ENCODE measurements around the gene SEC31A.

The SEC31A gene

GRCh38 chr4:82892467-82892802 lies 1.5 kb upstream of the SEC31A start:
- no peak overlapping the region for H4K91ac ChIP-seq (ENCODE audit: low read length)
- peaks cover 9 to 41% of the 10 kb centered on the region in 2 experiments for H3K36me3 ChIP-seq (ENCODE audit: control insufficient read depth in 1 of 2, insufficient read depth in 2 of 2, low read depth in 1 of 2, low read length in 2 of 2)
- no peak overlapping the region for H3K4me3 ChIP-seq (ENCODE audit: insufficient read depth in 1 of 2, low read depth in 1 of 2, low read length in 2 of 2)
- H3K4me2 ChIP-seq (ENCODE audit: low read length, poor library complexity, severe bottlenecking), result no peak overlapping the region
- no peak overlapping the region for H3K27ac ChIP-seq (ENCODE audit: low read length, poor library complexity, severe bottlenecking)
- H3K9ac ChIP-seq (ENCODE audit: low read length), result peak overlapping the region; percentile 100
- no peak overlapping the region for H3K14ac ChIP-seq (ENCODE audit: low read length in 2 of 2)
- no peak overlapping the region for H2BK12ac ChIP-seq (ENCODE audit: low read length in 2 of 2)
- H3K27me3 ChIP-seq (ENCODE audit: control insufficient read depth in 1 of 2, insufficient read depth in 1 of 2, low read length in 2 of 2), result no peaks in the 10 kb centered on the region
- H2BK15ac ChIP-seq (ENCODE audit: low read depth, poor library complexity, severe bottlenecking), result no peak overlapping the region
- no peak for DNase-seq
- H4K8ac ChIP-seq (ENCODE audit: low read length), result no peak overlapping the region
- no peak overlapping the region for H3K4ac ChIP-seq (ENCODE audit: low read depth in 1 of 2, low read length in 2 of 2)
- no peak overlapping the region for H2BK120ac ChIP-seq (ENCODE audit: low read depth, low read length)
- peaks cover 1% of the 10 kb centered on the region for H3K4me1 ChIP-seq (ENCODE audit: control insufficient read depth, insufficient read depth, low read depth, low read length)
- peaks cover 5% of the 10 kb centered on the region for H3K79me1 ChIP-seq (replicated peaks; ENCODE audit: low read length, poor library complexity, severe bottlenecking)
- no peak overlapping the region for H3K18ac ChIP-seq (ENCODE audit: low read depth in 1 of 2, low read length in 2 of 2)
- H2AK5ac ChIP-seq (ENCODE audit: low read length, severe bottlenecking), result no peak overlapping the region
- H2AFZ ChIP-seq (ENCODE audit: low read depth, low read length), result no peak overlapping the region
- H3K23ac ChIP-seq (ENCODE audit: low read length in 2 of 2), result no peak overlapping the region
- WGBS, result 50% methylated on average over 1 of the region's 1 CpG
- no peaks in the 10 kb centered on the region for H3K9me3 ChIP-seq (ENCODE audit: control insufficient read depth, low read length)
- no peak overlapping the region for H2BK5ac ChIP-seq (ENCODE audit: low read depth, low read length, poor library complexity, severe bottlenecking)

GRCh38 chr4:82891707-82892466 lies 934 bp upstream of the SEC31A start:
- Histone ChIP-seq H2BK12ac (ENCODE audit: low read length in 2 of 2) (no peak overlapping the region), H3K9ac (ENCODE audit: low read length) (peak overlapping the region; percentile 100), H4K91ac (ENCODE audit: low read length) (no peak overlapping the region), H3K23ac (ENCODE audit: low read length in 2 of 2) (no peak overlapping the region), H3K36me3 (ENCODE audit: control insufficient read depth in 1 of 2, insufficient read depth in 2 of 2, low read depth in 1 of 2, low read length in 2 of 2) (peaks cover 9 to 36% of the 10 kb centered on the region in 2 experiments), H3K14ac (ENCODE audit: low read length in 2 of 2) (no peak overlapping the region), H2AFZ (ENCODE audit: low read depth, low read length) (no peak overlapping the region), H2BK15ac (ENCODE audit: low read depth, poor library complexity, severe bottlenecking) (no peak overlapping the region), H3K4ac (ENCODE audit: low read depth in 1 of 2, low read length in 2 of 2) (peak overlapping the region in 1 of 2 experiments; percentile 85), H3K18ac (ENCODE audit: low read depth in 1 of 2, low read length in 2 of 2) (no peak overlapping the region), H3K27ac (ENCODE audit: low read length, poor library complexity, severe bottlenecking) (peak overlapping the region; percentile 97), H4K8ac (ENCODE audit: low read length) (no peak overlapping the region), H2BK120ac (ENCODE audit: low read depth, low read length) (no peak overlapping the region), H3K4me3 (ENCODE audit: insufficient read depth in 1 of 2, low read depth in 1 of 2, low read length in 2 of 2) (peak overlapping the region in 1 of 2 experiments; percentile 94), H2AK5ac (ENCODE audit: low read length, severe bottlenecking) (no peak overlapping the region), H3K79me1 (replicated peaks; ENCODE audit: low read length, poor library complexity, severe bottlenecking) (peaks cover 5% of the 10 kb centered on the region), H3K9me3 (ENCODE audit: control insufficient read depth, low read length) (no peaks in the 10 kb centered on the region), H3K4me1 (ENCODE audit: control insufficient read depth, insufficient read depth, low read depth, low read length) (peaks cover 1% of the 10 kb centered on the region), H3K27me3 (ENCODE audit: control insufficient read depth in 1 of 2, insufficient read depth in 1 of 2, low read length in 2 of 2) (no peaks in the 10 kb centered on the region), H2BK5ac (ENCODE audit: low read depth, low read length, poor library complexity, severe bottlenecking) (no peak overlapping the region), H3K4me2 (ENCODE audit: low read length, poor library complexity, severe bottlenecking) (peak overlapping the region; percentile 82)
- WGBS, result 58% methylated on average over 4 of the region's 7 CpGs
- peak; percentile 55 for DNase-seq

- peak overlapping the region; percentile 65 for H2BK120ac ChIP-seq (ENCODE audit: low read depth, low read length)
- WGBS, result under 1% methylated on average over 16 of the region's 16 CpGs
Observed at GRCh38 chr4:82890528-82890900, 439 bp downstream of the SEC31A start.

GRCh38 chr4:82889287-82889686 lies 1.7 kb downstream of the SEC31A start:
- no peak overlapping the region for H2AFZ ChIP-seq (ENCODE audit: low read depth, low read length)
- WGBS, result 66% methylated on average over 5 of the region's 6 CpGs

More at GRCh38 chr4:82890528-82890900, 439 bp downstream of the SEC31A start:
- Histone ChIP-seq H4K91ac (ENCODE audit: low read length) (peak overlapping the region; percentile 81), H2AK5ac (ENCODE audit: low read length, severe bottlenecking) (peak overlapping the region; percentile 97), H3K79me1 (replicated peaks; ENCODE audit: low read length, poor library complexity, severe bottlenecking) (peaks cover 5% of the 10 kb centered on the region), H3K27ac (ENCODE audit: low read length, poor library complexity, severe bottlenecking) (peak overlapping the region; percentile 91), H2AFZ (ENCODE audit: low read depth, low read length) (no peak overlapping the region), H2BK12ac (ENCODE audit: low read length in 2 of 2) (no peak overlapping the region), H3K9me3 (ENCODE audit: control insufficient read depth, low read length) (no peaks in the 10 kb centered on the region), H3K27me3 (ENCODE audit: control insufficient read depth in 1 of 2, insufficient read depth in 1 of 2, low read length in 2 of 2) (no peaks in the 10 kb centered on the region), H3K14ac (ENCODE audit: low read length in 2 of 2) (peak overlapping the region in 1 of 2 experiments; percentile 89), H3K36me3 (ENCODE audit: control insufficient read depth in 1 of 2, insufficient read depth in 2 of 2, low read depth in 1 of 2, low read length in 2 of 2) (peaks cover 9 to 25% of the 10 kb centered on the region in 2 experiments), H3K9ac (ENCODE audit: low read length) (peak overlapping the region; percentile 100), H3K4ac (ENCODE audit: low read depth in 1 of 2, low read length in 2 of 2) (peak overlapping the region; percentile 99 to 100), H2BK15ac (ENCODE audit: low read depth, poor library complexity, severe bottlenecking) (peak overlapping the region; percentile 91), H3K23ac (ENCODE audit: low read length in 2 of 2) (peak overlapping the region in 1 of 2 experiments; percentile 23), H2BK5ac (ENCODE audit: low read depth, low read length, poor library complexity, severe bottlenecking) (peak overlapping the region; percentile 84), H3K4me2 (ENCODE audit: low read length, poor library complexity, severe bottlenecking) (no peak overlapping the region), H3K4me3 (ENCODE audit: insufficient read depth in 1 of 2, low read depth in 1 of 2, low read length in 2 of 2) (peak overlapping the region; percentile 78 to 94), H4K8ac (ENCODE audit: low read length) (peak overlapping the region; percentile 76), H3K4me1 (ENCODE audit: control insufficient read depth, insufficient read depth, low read depth, low read length) (peaks cover 1% of the 10 kb centered on the region), H3K18ac (ENCODE audit: low read depth in 1 of 2, low read length in 2 of 2) (peak overlapping the region; percentile 85 to 97)
- DNase-seq, result no peak

More at GRCh38 chr4:82889287-82889686, 1.7 kb downstream of the SEC31A start:
- Histone ChIP-seq H3K27ac (ENCODE audit: low read length, poor library complexity, severe bottlenecking) (no peak overlapping the region), H2AK5ac (ENCODE audit: low read length, severe bottlenecking) (no peak overlapping the region), H3K4me3 (ENCODE audit: insufficient read depth in 1 of 2, low read depth in 1 of 2, low read length in 2 of 2) (peak overlapping the region in 1 of 2 experiments; percentile 94), H3K9ac (ENCODE audit: low read length) (peak overlapping the region; percentile 100), H3K79me1 (replicated peaks; ENCODE audit: low read length, poor library complexity, severe bottlenecking) (peaks cover 3% of the 10 kb centered on the region), H3K27me3 (ENCODE audit: control insufficient read depth in 1 of 2, insufficient read depth in 1 of 2, low read length in 2 of 2) (no peaks in the 10 kb centered on the region), H3K4me1 (ENCODE audit: control insufficient read depth, insufficient read depth, low read depth, low read length) (peaks cover 1% of the 10 kb centered on the region), H3K36me3 (ENCODE audit: control insufficient read depth in 1 of 2, insufficient read depth in 2 of 2, low read depth in 1 of 2, low read length in 2 of 2) (peaks cover 6 to 15% of the 10 kb centered on the region in 2 experiments), H2BK120ac (ENCODE audit: low read depth, low read length) (no peak overlapping the region), H2BK5ac (ENCODE audit: low read depth, low read length, poor library complexity, severe bottlenecking) (no peak overlapping the region), H2BK15ac (ENCODE audit: low read depth, poor library complexity, severe bottlenecking) (no peak overlapping the region), H2BK12ac (ENCODE audit: low read length in 2 of 2) (no peak overlapping the region), H4K91ac (ENCODE audit: low read length) (no peak overlapping the region), H3K4me2 (ENCODE audit: low read length, poor library complexity, severe bottlenecking) (peak overlapping the region; percentile 50), H4K8ac (ENCODE audit: low read length) (no peak overlapping the region), H3K18ac (ENCODE audit: low read depth in 1 of 2, low read length in 2 of 2) (no peak overlapping the region), H3K14ac (ENCODE audit: low read length in 2 of 2) (no peak overlapping the region), H3K4ac (ENCODE audit: low read depth in 1 of 2, low read length in 2 of 2) (no peak overlapping the region), H3K9me3 (ENCODE audit: control insufficient read depth, low read length) (no peaks in the 10 kb centered on the region), H3K23ac (ENCODE audit: low read length in 2 of 2) (no peak overlapping the region)
- no peak for DNase-seq

Measured in mesenchymal stem cell (in vitro differentiated cells and primary cell).